Erythroblast (primary cell): Measurements from ENCODE around the gene EIF2B5.
A peak's percentile ranks its signal among the peaks of the same experiment; 100 is the strongest.

ENCODE experiments used
- DNase-seq, 2 experiments: peaks; one replicate each; lab custom pipeline; 2025; lab: John Stamatoyannopoulos, UW
- GATA1 ChIP-seq: IDR thresholded peaks from 2 replicates; pipeline ENCODE4 v1.6.1; 2011; ENCODE audit warnings: low read depth, mild to moderate bottlenecking, control low read depth, low read length, moderate library complexity
- POLR2A ChIP-seq: IDR thresholded peaks from 2 replicates; pipeline ENCODE4 v1.6.1; 2011; ENCODE audit warnings: mild to moderate bottlenecking, low read length

Gene EIF2B5

GRCh38 chr3:184173374-184173722 lies 38.2 kb downstream of the EIF2B5 start:
- TF ChIP-seq GATA1: no peak
- TF ChIP-seq POLR2A: no peak
- DNase-seq: no peak

DNA sequence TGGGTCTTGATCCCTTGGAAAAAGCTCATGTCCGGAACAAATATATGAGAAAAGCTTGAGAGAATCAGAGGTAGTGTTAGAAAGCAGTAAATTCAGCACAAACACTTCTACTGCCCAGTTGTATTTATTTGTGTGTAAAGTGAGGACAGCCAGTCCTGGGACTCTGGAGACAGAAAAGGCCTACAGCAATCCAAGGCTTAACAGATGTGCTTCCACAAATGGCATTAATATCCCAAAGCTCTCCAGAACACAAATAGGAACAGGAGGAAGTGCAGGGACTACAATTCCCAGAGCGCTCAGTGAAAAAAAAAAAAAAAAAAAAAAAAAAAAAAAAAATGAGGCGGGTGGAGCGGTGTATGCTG lies 39.1 kb downstream of the EIF2B5 start:
- no peak for DNase-seq
- no peak for TF ChIP-seq GATA1
- TF ChIP-seq POLR2A: no peak

DNA sequence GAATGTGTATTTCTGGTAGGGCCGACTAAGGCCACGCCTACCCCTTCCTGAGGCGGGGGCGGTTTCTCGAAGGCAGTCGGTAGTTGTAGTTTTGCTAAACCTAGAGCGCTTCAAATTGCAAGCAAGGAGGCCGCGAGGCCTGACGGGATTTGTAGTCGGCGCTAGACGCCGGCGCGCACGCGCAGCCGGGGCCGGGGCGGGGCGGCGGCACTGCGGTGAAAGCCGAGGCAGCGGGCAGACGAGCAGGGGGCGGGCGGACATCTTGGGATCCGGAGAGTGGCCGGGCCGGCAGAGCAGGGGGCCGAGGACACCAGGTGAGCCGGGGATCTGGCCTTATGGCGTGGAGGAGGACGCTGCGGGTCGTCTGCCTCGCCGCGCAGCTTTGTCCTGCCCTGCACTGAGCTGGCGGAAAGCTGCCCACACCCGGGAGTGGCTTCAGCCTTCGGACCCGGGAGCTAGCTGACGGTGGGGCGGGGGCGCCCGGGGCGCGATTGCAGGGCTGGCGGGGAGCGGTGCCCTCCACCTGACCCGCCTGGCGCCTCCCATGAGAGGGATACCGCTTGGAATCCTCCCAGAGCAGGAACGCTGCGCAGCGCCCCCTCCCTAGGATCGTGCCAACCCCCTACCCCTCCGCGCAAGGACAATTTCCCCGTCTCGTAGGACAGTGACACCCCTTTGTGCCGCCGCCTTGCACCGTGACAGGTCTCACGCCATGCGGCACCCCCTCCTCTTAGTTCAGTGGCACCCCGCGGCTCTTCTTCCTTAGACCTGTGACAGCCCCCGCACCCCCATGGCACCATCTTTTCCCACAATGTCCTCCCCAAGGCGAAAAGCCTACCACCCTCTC lies 39.7 kb downstream of the EIF2B5 start, which contains the start of gene AP2M1:
AP2M1 (plus strand) TSS at position 210 of the 847 bp plus-strand sequence. CDS start 2,139 bp downstream, outside the sequence.
- TF ChIP-seq POLR2A (peak; percentile 86), GATA1 (no peak)
- DNase-seq: peak; percentile 99

GRCh38 chr3:184175506-184175905 lies 40.3 kb downstream of the EIF2B5 start:
- TF ChIP-seq GATA1 (no peak), POLR2A (no peak)
- peak; percentile 34 to 54 for DNase-seq

GRCh38 chr3:184175981-184176376 lies 40.8 kb downstream of the EIF2B5 start:
- DNase-seq: no peak
- TF ChIP-seq GATA1 (no peak), POLR2A (no peak)

GRCh38 chr3:184176377-184177330 lies 41.5 kb downstream of the EIF2B5 start:
- TF ChIP-seq POLR2A (peak; percentile 28), GATA1 (no peak)
- DNase-seq: peak; percentile 61 to 69

GRCh38 chr3:184177331-184177731 lies 42.2 kb downstream of the EIF2B5 start:
- TF ChIP-seq POLR2A: no peak
- TF ChIP-seq GATA1: no peak
- no peak for DNase-seq

GRCh38 chr3:184177767-184178306 lies 42.7 kb downstream of the EIF2B5 start:
- no peak for TF ChIP-seq POLR2A
- TF ChIP-seq GATA1: no peak
- DNase-seq: no peak

DNA sequence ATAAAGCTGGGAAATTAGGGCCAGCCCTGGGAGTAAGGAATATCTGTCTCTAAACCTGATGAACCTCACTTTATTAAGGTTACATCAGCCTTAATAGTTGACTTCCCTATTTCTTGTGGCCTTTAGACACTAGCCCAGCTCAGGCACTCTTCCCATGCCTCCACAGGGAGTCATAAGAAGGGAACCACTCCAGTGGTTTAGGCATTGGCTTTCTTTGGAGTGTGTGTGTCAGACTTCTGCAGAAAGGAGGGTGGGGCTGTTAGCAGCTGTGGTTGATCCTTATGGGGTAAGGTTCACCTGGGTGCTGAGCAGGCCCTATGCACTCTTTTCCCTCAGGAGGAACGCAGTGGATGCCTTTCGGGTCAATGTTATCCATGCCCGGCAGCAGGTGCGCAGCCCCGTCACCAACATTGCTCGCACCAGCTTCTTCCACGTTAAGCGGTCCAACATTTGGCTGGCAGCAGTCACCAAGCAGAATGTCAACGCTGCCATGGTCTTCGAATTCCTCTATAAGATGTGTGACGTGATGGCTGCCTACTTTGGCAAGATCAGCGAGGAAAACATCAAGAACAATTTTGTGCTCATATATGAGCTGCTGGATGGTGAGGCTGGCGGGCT lies 43.5 kb downstream of the EIF2B5 start:
- TF ChIP-seq POLR2A: no peak
- no peak for TF ChIP-seq GATA1
- DNase-seq: no peak

DNA sequence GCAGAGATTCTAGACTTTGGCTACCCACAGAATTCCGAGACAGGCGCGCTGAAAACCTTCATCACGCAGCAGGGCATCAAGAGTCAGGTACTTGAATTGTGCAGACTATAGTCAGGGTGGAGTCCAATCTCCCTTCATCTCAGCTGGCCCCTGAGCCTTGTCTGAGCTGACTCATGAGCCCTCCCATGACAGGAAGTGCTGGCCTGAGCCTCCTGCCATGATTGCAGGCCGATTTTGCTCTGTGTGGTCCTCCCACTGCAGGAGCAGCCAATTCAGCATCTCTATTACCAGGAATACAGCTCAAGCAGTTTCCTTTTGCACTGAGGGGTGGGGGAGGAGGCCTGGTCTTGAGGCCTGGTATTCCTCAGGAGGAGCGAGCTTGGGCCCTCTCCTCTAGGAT lies 45.0 kb downstream of the EIF2B5 start:
- peak; percentile 33 to 49 for DNase-seq
- TF ChIP-seq POLR2A (no peak), GATA1 (no peak)

GRCh38 chr3:184181596-184181995 lies 46.4 kb downstream of the EIF2B5 start:
- no peak for DNase-seq
- no peak for TF ChIP-seq POLR2A
- no peak for TF ChIP-seq GATA1

DNA sequence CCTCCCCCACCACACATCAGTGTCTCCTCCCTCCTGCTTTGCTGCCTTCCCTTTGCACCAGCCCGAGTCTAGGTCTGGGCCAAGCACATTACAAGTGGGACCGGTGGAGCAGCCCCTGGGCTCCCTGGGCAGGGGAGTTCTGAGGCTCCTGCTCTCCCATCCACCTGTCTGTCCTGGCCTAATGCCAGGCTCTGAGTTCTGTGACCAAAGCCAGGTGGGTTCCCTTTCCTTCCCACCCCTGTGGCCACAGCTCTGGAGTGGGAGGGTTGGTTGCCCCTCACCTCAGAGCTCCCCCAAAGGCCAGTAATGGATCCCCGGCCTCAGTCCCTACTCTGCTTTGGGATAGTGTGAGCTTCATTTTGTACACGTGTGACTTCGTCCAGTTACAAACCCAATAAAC lies 48.5 kb downstream of the EIF2B5 start:
- TF ChIP-seq POLR2A: no peak
- no peak for TF ChIP-seq GATA1
- no peak for DNase-seq
